HG03442 (cell line): ENCODE measurements around the gene OCEL1.
A peak's percentile ranks its signal among the peaks of the same experiment; 100 is the strongest.

Source experiments
- ATAC-seq: cut with Tn5 transposase; IDR thresholded peaks from one replicate; pipeline ENCODE4 v1.9.1; 2021; ENCODE audit warnings: mild to moderate bottlenecking, moderate library complexity; ENCODE audit not compliant: unreplicated experiment

OCEL1 gene

GRCh38 chr19:17209126-17210036 is 16.6 kb upstream of the OCEL1 start:
- ATAC-seq = no peak

- no peak for ATAC-seq
These were observed 15.7 kb upstream of the OCEL1 start for GRCh38 chr19:17210296-17210695.

- ATAC-seq = no peak
These were observed 14.2 kb upstream of the OCEL1 start for GRCh38 chr19:17211547-17212446.

GRCh38 chr19:17213334-17213733 is 12.7 kb upstream of the OCEL1 start:
- no peak for ATAC-seq

- no peak for ATAC-seq
These were observed 11.4 kb upstream of the OCEL1 start for GRCh38 chr19:17214508-17215126.

- peak; percentile 75 for ATAC-seq
These were observed 10.7 kb upstream of the OCEL1 start, which contains the start of gene USE1 for GRCh38 chr19:17215127-17215971. Gene USE1 (plus strand): TSS chr19:17215357. CDS start chr19:17215406, 49 bp downstream.

GRCh38 chr19:17216058-17216670 is 9.9 kb upstream of the OCEL1 start:
- no peak for ATAC-seq

GRCh38 chr19:17219286-17219685 is 6.7 kb upstream of the OCEL1 start:
- no peak for ATAC-seq

GRCh38 chr19:17220207-17220758 is 5.7 kb upstream of the OCEL1 start:
- no peak for ATAC-seq

GRCh38 chr19:17225053-17225452 is 973 bp upstream of the OCEL1 start:
- no peak for ATAC-seq

GRCh38 chr19:17227798-17228367 is 1.9 kb downstream of the OCEL1 start:
- no peak for ATAC-seq

GRCh38 chr19:17229890-17230289 is 3.9 kb downstream of the OCEL1 start:
- ATAC-seq = no peak

GRCh38 chr19:17232258-17232657 is 6.2 kb downstream of the OCEL1 start:
- ATAC-seq = no peak

GRCh38 chr19:17234911-17235299 is 8.9 kb downstream of the OCEL1 start:
- no peak for ATAC-seq

- peak; percentile 62 for ATAC-seq
These were observed 9.4 kb downstream of the OCEL1 start for GRCh38 chr19:17235300-17235970.

GRCh38 chr19:17235971-17236777 is 10.1 kb downstream of the OCEL1 start:
- no peak for ATAC-seq

- ATAC-seq = no peak
These were observed 11.0 kb downstream of the OCEL1 start for GRCh38 chr19:17236811-17237543.
